GM18526 (cell line): ENCODE results near the gene ST8SIA5.

Experiments used
- POLR2A ChIP-seq: IDR thresholded peaks from 3 replicates; pipeline ENCODE4 v1.6.1; 2011; ENCODE audit not compliant: insufficient read length; ENCODE audit errors: extremely low read depth

The ST8SIA5 gene

GRCh38 chr18:46756559-46757201 is at the start of gene ST8SIA5:
Gene ST8SIA5, minus strand, starts transcription at chr18:46757053. Its CDS starts 545 bp downstream, at chr18:46756508.
- no peak for TF ChIP-seq POLR2A

GRCh38 chr18:46794607-46795006 is 37.8 kb upstream of the ST8SIA5 start:
- TF ChIP-seq POLR2A, result no peak

GRCh38 chr18:46793565-46793964 is 36.7 kb upstream of the ST8SIA5 start:
- no peak for TF ChIP-seq POLR2A

- no peak for TF ChIP-seq POLR2A
Observed at GRCh38 chr18:46789088-46789487, 32.2 kb upstream of the ST8SIA5 start.

GRCh38 chr18:46787674-46788073 is 30.8 kb upstream of the ST8SIA5 start:
- TF ChIP-seq POLR2A, result no peak

- TF ChIP-seq POLR2A, result no peak
Observed at GRCh38 chr18:46772357-46772756, 15.5 kb upstream of the ST8SIA5 start.

GRCh38 chr18:46771141-46771540 is 14.3 kb upstream of the ST8SIA5 start:
- TF ChIP-seq POLR2A, result no peak

GRCh38 chr18:46770708-46771107 is 13.9 kb upstream of the ST8SIA5 start:
- no peak for TF ChIP-seq POLR2A

GRCh38 chr18:46768166-46768921 is 11.5 kb upstream of the ST8SIA5 start:
- TF ChIP-seq POLR2A, result no peak

GRCh38 chr18:46767217-46767616 is 10.4 kb upstream of the ST8SIA5 start:
- TF ChIP-seq POLR2A, result no peak

- no peak for TF ChIP-seq POLR2A
Observed at GRCh38 chr18:46764586-46764985, 7.7 kb upstream of the ST8SIA5 start.

- no peak for TF ChIP-seq POLR2A
Observed at GRCh38 chr18:46761059-46761769, 4.4 kb upstream of the ST8SIA5 start.

GRCh38 chr18:46759890-46760289 is 3.0 kb upstream of the ST8SIA5 start:
- TF ChIP-seq POLR2A, result no peak

GRCh38 chr18:46756025-46756558 is 761 bp downstream of the ST8SIA5 start:
- no peak for TF ChIP-seq POLR2A

GRCh38 chr18:46755315-46756024 is 1.4 kb downstream of the ST8SIA5 start:
- no peak for TF ChIP-seq POLR2A
